Measurements from ENCODE around the gene PROSER2. TPM values are rescaled to one million over a fixed set of nuclear protein-coding genes. Genes with fewer than 3 reads are reported as not detected.

The PROSER2 gene
- total and polyA plus RNA-seq, 12 donors: 0.34 to 1.6 (median 0.76) TPM

GRCh38 chr10:11898033-11898371, 74.8 kb downstream of the PROSER2 start:
- WGBS, 2 donors: 73 to 83% methylated on average over 3 of the region's 3 CpGs
- ATAC-seq: no peak

GRCh38 chr10:11898372-11899066, 75.4 kb downstream of the PROSER2 start:
- H3K4me1 ChIP-seq: no peaks in the 10 kb centered on the region
- no peak for DNase-seq

More at GRCh38 chr10:11898033-11898371, 74.8 kb downstream of the PROSER2 start:
- H3K4me3 ChIP-seq: no peak overlapping the region
- TF ChIP-seq CTCF (IDR thresholded peaks at IDR 0.05): no peak
- H3K36me3 ChIP-seq: no peaks in the 10 kb centered on the region
- H3K4me1 ChIP-seq: no peaks in the 10 kb centered on the region
- no peak for DNase-seq
- peaks cover 0 to 25% (median 5%) of the 10 kb centered on the region in 7 donors for H3K27me3 ChIP-seq
- intact Hi-C loops (cut with DNase I): no loop called here
- no peak overlapping the region for H3K27ac ChIP-seq
- H3K9me3 ChIP-seq: no peaks in the 10 kb centered on the region

GRCh38 chr10:11899067-11899876, 76.1 kb downstream of the PROSER2 start:
- no peaks in the 10 kb centered on the region for H3K4me1 ChIP-seq
- H3K27me3 ChIP-seq: peaks cover 0 to 25% (median 5%) of the 10 kb centered on the region in 7 donors
- no peaks in the 10 kb centered on the region for H3K9me3 ChIP-seq
- no peak for DNase-seq
- no peak for TF ChIP-seq CTCF (IDR thresholded peaks at IDR 0.05)
- H3K27ac ChIP-seq: no peak overlapping the region
- H3K4me3 ChIP-seq: no peak overlapping the region
- H3K36me3 ChIP-seq: no peaks in the 10 kb centered on the region
- 93 to 95% methylated on average over 28 of the region's 28 CpGs for WGBS, 2 donors
- ATAC-seq: peak in 1 of 8 donors; percentile 15
- intact Hi-C loops (cut with DNase I): no loop called here

More at GRCh38 chr10:11898372-11899066, 75.4 kb downstream of the PROSER2 start:
- Histone ChIP-seq H3K4me3 (no peak overlapping the region), H3K9me3 (no peaks in the 10 kb centered on the region), H3K36me3 (no peaks in the 10 kb centered on the region), H3K27ac (no peak overlapping the region), H3K27me3 (peaks cover 0 to 25% (median 5%) of the 10 kb centered on the region in 7 donors)
- intact Hi-C loops (cut with DNase I): no loop called here
- WGBS, 2 donors: 60 to 62% methylated on average over 20 of the region's 20 CpGs
- TF ChIP-seq CTCF (IDR thresholded peaks at IDR 0.05): no peak
- peak in 1 of 8 donors; percentile 9 for ATAC-seq

GRCh38 chr10:11901036-11901301, 77.8 kb downstream of the PROSER2 start:
- DNase-seq: no peak

More at GRCh38 chr10:11901036-11901301, 77.8 kb downstream of the PROSER2 start:
- no peak for TF ChIP-seq CTCF (IDR thresholded peaks at IDR 0.05)
- Histone ChIP-seq H3K36me3 (no peaks in the 10 kb centered on the region), H3K9me3 (no peaks in the 10 kb centered on the region), H3K4me3 (no peak overlapping the region), H3K27ac (no peak overlapping the region), H3K4me1 (no peaks in the 10 kb centered on the region), H3K27me3 (peaks cover 0 to 25% (median 5%) of the 10 kb centered on the region in 7 donors)
- WGBS, 2 donors: 93 to 97% methylated on average over 6 of the region's 6 CpGs
- intact Hi-C loops (cut with DNase I): loop anchor here in 1 of 10 donors (10.0 kb wide), 1 partner anchor 56 kb away; no protein-coding TSS in a partner anchor
- ATAC-seq: no peak

Measured in heart right ventricle (tissue), 16 donors.